HS-27A (cell line): ENCODE measurements around the gene NOXA1.
"Not testable (repeated sequence)": the region's sequence is repeated elsewhere in the genome, so short reads cannot be mapped to it uniquely, and the experiment has no call there.

Experiments used
- DNase-seq: peaks from one replicate; pipeline ENCODE4 v3.0.0-alpha.2; 2012; ENCODE audit warnings: low read depth, missing footprints

NOXA1 gene

GRCh38 chr9:137404961-137405567 is 18.1 kb upstream of the NOXA1 start:
- DNase-seq = no peak

DNA sequence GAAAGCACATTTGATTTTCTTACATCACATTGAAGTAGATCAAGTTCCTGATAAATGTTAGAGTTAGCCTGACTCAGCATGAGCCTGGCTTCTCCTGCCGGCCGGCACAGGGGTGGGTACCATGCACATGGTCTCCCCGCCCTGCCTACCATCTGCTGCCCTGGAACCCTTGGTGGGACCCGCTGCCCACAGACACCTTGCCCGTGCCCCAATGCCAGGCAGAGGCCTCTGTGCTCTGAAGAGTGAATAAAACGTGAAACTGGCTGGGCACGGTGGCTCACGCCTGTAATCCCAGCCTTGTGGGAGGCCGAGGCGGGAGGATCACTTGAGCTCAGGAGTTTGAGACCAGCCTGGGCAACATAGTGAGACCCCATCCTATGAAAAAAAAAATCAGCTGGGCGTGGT is 17.5 kb upstream of the NOXA1 start:
- no peak for DNase-seq

- DNase-seq = no peak
Measured at GRCh38 chr9:137406085-137406760, 17.0 kb upstream of the NOXA1 start.

DNA sequence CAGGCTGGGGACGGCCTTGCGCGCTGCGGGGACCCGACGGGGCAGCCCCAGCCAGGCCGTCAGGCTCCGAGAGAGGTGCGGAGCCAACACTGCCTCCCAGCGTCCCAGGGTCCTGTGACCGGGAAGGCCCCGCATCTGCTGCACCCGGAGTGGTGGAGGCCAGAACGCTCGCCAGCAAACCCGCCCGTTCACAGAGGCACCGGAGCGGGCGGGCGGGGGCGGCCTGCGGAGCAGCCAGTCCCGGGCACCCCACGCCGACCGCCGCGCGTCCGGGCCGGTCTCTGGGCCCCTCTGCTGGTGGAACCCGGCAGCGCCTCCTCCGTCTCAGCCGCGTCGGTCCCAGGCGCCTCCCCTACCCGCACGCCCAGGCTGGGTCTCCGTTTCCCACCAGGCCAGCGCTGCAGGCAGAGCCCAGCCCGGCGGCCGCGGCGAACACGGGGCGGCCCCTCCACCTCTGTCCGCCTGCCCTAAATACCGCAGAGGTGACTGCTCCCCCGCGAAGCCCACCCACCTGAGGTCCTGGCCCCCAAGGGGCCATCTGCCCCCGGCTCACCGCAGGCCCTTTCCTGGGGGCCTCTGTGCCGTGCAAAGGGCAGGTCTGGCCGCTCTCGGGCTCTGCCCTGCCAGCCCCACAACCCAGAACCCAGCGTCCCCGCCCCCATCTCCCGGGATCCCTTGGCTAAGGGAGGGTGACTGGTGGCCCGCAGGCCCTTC is 16.2 kb upstream of the NOXA1 start:
- no peak for DNase-seq

DNA sequence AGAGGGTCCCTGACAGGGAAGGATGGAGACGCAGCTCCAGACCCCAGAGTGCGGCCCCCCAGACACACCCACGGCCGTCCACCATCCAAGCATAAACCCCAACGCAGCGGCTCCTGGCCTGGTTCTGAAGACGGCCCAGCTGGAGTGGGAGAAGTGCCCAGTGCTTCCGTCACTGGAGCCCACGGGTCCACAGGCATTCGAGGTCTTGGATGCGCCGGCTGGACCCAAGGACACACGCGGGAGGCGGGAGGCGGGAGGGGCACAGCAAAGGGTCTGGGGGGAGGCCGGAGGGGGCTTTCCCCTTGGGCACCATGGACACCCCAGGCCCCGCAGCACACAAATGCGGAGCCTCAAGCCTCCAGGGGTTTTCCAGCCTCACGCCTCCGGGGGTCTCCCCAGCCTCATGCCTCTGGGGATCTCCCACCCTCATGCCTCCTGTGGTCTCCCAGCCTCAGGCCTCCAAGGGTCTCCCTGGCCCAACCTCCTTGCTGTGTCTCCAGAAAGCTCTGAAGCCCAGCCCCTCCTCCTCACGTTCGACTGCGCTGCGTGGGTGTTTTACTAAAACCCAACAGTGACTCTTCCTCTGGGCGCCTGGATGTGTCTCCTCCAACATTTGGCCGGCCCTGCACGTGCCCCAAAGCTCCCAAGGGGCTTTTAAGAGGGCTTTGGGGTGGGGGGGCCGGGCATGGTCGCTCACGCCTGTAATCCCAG is 15.4 kb upstream of the NOXA1 start:
- no peak for DNase-seq

- DNase-seq = no peak
Measured at GRCh38 chr9:137408651-137409405, 14.4 kb upstream of the NOXA1 start.

DNA sequence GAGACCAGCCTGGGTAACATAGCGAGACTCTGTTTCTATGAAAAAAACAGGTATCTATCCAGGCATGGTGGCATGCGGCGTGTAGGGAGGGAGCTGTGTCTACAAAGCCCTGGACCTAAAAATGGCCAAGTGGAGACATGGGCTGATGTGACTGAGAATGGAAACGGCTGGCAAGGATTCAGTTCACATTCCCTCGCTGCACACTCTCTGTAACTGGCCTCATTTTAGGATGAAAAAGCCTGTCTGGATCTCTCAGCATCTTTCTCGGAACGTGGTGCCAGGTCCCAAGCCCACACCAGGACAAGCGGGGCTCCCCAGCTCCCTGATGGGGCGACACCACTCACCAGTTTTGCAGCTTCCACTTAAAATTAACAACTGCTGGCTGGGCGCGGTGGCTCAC is 13.7 kb upstream of the NOXA1 start:
- DNase-seq = no peak

GRCh38 chr9:137410236-137410890 is 12.8 kb upstream of the NOXA1 start:
- not testable (repeated sequence) for DNase-seq

- no peak for DNase-seq
Measured at GRCh38 chr9:137410891-137411249, 12.3 kb upstream of the NOXA1 start.

- DNase-seq = no peak
Measured at GRCh38 chr9:137411260-137411644, 11.9 kb upstream of the NOXA1 start.

GRCh38 chr9:137411645-137412380 is 11.4 kb upstream of the NOXA1 start:
- peak; percentile 53 for DNase-seq

DNA sequence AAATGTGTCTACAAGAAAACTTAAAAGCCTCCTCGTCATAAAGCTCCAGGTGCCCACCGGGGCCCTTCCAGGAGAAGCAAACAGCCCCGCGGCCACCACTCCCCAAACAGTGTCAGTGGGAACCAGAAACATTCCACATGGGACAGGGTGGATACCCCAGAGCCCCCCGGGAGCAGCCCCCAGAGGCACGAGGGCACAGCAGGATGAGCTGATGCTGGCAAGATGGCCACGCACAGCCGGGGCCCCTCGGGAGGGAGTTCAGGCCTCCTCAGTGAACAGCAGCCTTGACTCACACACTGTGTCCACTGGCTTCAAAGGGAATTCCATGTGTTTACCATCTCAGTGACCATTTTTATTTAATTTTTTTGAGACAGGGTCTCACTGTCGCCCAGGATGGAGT is 10.8 kb upstream of the NOXA1 start:
- DNase-seq = no peak

- DNase-seq = no peak
Measured at GRCh38 chr9:137415451-137415850, 7.7 kb upstream of the NOXA1 start.

DNA sequence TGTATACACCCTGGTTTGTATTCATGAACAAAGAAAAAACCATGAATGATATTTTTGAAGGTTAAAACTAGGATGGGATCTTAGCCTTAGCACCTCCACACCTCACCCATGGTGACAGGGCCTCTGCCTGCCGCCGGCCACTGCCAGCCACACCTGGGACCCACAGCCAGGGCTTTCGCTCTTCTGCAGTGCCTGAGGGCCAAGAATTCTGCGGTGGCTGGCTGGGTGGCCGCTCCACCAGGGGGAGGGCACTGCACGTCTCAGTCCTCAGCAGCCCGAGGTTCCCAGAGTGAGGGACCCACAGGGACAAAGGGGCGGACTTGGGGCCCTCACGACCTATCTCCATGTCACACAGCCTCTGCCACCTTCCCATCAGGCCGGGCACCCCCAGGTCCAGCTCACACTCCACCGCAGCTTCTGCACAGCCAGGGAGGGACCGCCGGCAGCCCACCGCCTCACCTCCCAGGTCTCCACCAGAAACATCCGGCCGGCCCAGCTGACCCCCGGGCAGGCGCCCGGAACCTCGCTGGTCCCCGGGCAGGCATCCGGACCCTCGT is 7.1 kb upstream of the NOXA1 start:
- no peak for DNase-seq

DNA sequence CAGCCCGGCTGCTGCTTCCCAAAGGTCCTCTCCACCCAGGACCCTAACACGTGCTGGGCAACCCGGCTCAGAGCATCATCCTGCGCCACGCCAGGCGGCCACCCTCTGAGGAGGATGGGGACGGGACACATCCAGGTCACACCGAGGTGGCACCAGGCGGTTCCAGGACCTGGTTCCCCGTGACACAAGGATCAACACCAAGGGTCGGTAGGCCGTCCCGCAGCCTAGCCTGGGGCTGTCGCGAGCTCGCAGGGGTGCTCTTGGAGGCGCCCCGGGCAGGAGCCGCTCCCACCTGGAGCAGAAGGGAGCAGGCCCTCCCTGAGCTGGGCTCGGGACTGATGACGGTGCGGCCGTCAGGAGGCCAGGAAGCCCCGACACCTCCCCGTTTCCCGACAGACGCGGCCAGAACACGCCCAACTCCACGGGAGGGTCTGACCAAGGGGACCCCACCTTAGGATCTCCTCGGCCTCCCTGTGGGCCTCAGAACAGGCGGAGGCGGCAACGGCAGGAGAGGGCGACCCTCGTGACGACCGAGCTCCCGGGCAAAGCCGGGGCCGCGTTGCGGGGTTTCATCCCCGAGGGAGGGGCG is 6.5 kb upstream of the NOXA1 start:
- no peak for DNase-seq

GRCh38 chr9:137417161-137418021 is 5.8 kb upstream of the NOXA1 start:
- DNase-seq = no peak

GRCh38 chr9:137421838-137422603 is 1.2 kb upstream of the NOXA1 start:
- DNase-seq = no peak

DNA sequence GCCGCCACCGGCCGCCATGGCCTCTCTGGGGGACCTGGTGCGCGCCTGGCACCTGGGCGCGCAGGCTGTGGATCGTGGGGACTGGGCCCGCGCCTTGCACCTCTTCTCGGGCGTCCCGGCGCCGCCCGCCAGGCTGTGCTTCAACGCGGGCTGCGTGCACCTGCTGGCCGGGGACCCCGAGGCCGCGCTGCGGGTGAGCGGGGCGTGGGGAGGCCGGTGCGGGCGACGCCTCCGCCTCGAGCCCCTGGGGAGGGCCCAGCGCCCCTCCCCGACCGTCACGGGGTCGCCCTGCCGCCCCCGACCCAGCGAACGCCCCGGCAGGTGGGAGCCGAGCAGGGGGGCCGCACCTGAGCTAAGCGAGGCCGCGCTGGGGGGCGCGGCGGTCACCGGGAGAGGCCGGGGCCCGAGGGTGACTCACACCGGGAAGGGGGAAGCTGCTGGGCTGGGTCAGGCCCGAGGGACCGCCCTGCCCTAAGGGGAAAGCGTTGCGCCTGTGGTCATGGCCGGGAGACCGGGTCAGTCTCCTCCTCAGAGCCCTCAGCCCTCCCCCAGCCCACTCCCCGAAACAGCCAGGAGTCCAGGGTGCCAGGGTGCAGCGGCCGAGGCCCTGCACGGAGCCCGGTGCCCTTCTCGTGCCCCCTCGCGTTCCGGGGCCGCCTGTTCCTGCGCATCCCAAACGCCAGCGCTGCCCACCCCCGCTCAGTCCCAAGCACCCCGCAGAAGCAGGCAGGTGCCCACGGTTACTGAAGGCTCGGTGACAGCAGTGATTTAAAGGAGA is 510 bp downstream of the NOXA1 start:
- DNase-seq = no peak
